Aorta (tissue), 5 donors: ENCODE measurements around the gene CCN6. TPM values are rescaled to one million over a fixed set of nuclear protein-coding genes. Genes with fewer than 3 reads are reported as not detected.
"Not testable (repeated sequence)": the region's sequence is repeated elsewhere in the genome, so short reads cannot be mapped to it uniquely, and the experiment has no call there.

Experiments
- ATAC-seq: fragments of 200-7000 bp; cut with Tn5 transposase; one replicate; pipeline ENCODE4 v1.9.1; 2022; ENCODE audit warnings: moderate library complexity; ENCODE audit not compliant: low FRiP score
- DNase-seq, 2 donors: peaks; one replicate each; pipeline ENCODE4 v3.0.0-alpha.2; 2020
- H3K27ac ChIP-seq, 2 donors: one replicate each; pipeline ENCODE4 v1.5.1; 2013; ENCODE audit warnings: low read length in 2 of 2, mild to moderate bottlenecking in 2 of 2, moderate library complexity in 2 of 2, control low read depth in 1 of 2, inconsistent platforms in 1 of 2, low read depth in 1 of 2
- H3K27me3 ChIP-seq, 2 donors: one replicate each; pipeline ENCODE4 v1.6.1; 2013; ENCODE audit warnings: control low read depth in 1 of 2, low read length in 1 of 2, mild to moderate bottlenecking in 1 of 2, moderate library complexity in 1 of 2; ENCODE audit not compliant: insufficient read depth in 2 of 2, control insufficient read depth in 1 of 2
- H3K36me3 ChIP-seq, 2 donors: one replicate each; pipeline ENCODE4 v1.6.1; 2013; ENCODE audit warnings: control low read depth in 1 of 2, low read length in 1 of 2, mild to moderate bottlenecking in 1 of 2; ENCODE audit not compliant: insufficient read depth in 2 of 2, control insufficient read depth in 1 of 2
- H3K4me1 ChIP-seq, 2 donors: one replicate each; pipeline ENCODE4 v1.6.1; 2013; ENCODE audit warnings: low read length in 2 of 2, control low read depth in 1 of 2, mild to moderate bottlenecking in 1 of 2, moderate library complexity in 1 of 2; ENCODE audit not compliant: insufficient read depth in 2 of 2, control insufficient read depth in 1 of 2
- H3K4me3 ChIP-seq, 2 donors: one replicate each; pipeline ENCODE4 v1.5.1; 2013; ENCODE audit warnings: low read length in 2 of 2, control low read depth in 1 of 2, mild to moderate bottlenecking in 1 of 2
- H3K9me3 ChIP-seq: one replicate; pipeline ENCODE4 v1.6.1; 2013; ENCODE audit warnings: mild to moderate bottlenecking, low read length; ENCODE audit not compliant: control insufficient read depth
- WGBS, 2 donors: extraction: QIAGEN DNeasy Blood & Tissue Kit; methylation state at CpG; one replicate each; pipeline ENCODE4 v1.1.7; 2013; 5-methylcytosine and 5-hydroxymethylcytosine counted together
- intact Hi-C, 2 donors: fragments of 100-400 bp; cut with DNase I; formaldehyde crosslinking; loops; one replicate each; pipeline versions ENCODE4 v1.14.2 to v1.15.0; 2022
- polyA plus RNA-seq, 2 donors: library from polyadenylated mRNA; stranded (reverse); fragments of 200-250 nt; gene quantifications; one replicate each; pipeline ENCODE4 v1.2.3, GENCODE V29; 2013
- total RNA-seq, 2 donors: library from RNA; stranded (reverse); fragmentation: NEBNext Ultra II Directional; extraction: Animal tissue kit (Norgen Biotek cat#: 25700); gene quantifications; one replicate each; pipeline ENCODE4 v1.2.1, GENCODE V29; 2021
- donor health status: healthy with polysubstance abuse.
- donor health status: Bipolar disorder and iron deficiency.
- donor health status: DM: no; HTN: no; CAD: no.
- donor health status: DM: no; HTN: no; CAD: no.
- donor health status: DM: yes; HTN: yes; CAD: no.

Gene CCN6
- total and polyA plus RNA-seq, 4 donors, result not detected

DNA sequence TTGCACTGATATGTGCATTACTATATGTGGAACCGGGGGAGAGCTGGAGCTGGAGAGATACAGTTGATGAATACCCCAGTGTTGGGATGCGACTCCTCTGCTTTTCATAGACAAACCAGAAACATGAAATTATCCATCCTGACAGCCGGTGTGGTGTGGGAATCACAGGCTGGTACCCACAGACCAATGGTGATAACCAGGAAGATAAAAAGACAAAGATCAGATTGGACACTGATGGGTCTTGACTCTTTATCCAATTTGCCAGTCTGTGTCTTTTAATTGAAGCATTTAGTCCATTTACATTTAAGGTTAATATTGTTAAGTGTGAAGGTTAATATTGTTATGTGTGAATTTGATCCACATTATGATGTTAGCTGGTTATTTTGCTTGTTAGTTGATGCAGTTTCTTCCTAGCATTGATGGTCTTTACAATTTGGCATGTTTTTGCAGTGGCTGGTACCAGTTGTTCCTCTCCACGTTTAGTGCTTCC, 2.6 kb upstream of the CCN6 start:
- H3K9me3 ChIP-seq, H3K4me3 ChIP-seq, H3K27me3 ChIP-seq, DNase-seq, H3K36me3 ChIP-seq, H3K27ac ChIP-seq, H3K4me1 ChIP-seq, ATAC-seq, intact Hi-C loops: not testable (repeated sequence)
- 78 to 88% methylated on average over 4 of the region's 4 CpGs for whole genome bisulfite sequencing, 2 donors

DNA sequence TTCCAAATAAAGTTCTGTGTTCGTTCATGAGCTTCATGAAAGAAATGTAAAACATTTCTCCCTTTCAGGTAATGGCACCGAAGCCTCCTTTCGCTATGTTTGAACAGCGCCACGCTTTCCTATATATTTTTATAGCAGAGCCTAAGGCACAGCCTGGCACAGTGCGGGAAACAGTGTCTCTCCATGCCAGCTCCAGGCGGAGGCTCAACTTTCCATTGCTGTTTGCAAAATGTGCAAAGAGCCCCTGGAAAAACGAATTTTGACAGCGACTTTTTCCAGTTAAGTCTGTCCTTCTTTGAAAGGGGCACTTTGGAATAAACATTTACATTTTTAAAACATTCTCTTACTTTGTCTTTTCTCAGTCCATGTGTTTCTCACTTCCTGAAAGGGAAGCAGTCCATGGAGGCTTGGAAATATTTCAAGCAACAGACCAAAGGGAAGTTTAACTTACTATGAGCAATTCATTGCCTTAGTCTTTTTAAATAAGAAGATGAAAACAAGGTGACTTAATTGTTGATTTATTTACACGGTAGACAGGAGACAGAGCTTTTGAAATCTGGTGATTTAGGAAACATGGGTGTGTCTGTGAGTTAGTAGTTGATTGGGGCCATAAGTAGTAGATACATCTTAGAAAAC, 769 bp downstream of the CCN6 start:
- ATAC-seq (no peak), DNase-seq (no peak)
- no peak overlapping the region for H3K4me3 ChIP-seq
- no peaks in the 10 kb centered on the region for H3K4me1 ChIP-seq
- no peaks in the 10 kb centered on the region for H3K27me3 ChIP-seq
- intact Hi-C loops, result no loop called here
- no peak overlapping the region for H3K27ac ChIP-seq
- 49 to 59% methylated on average over 10 of the region's 10 CpGs for WGBS, 2 donors
- no peaks in the 10 kb centered on the region for H3K9me3 ChIP-seq
- no peaks in the 10 kb centered on the region for H3K36me3 ChIP-seq

DNA sequence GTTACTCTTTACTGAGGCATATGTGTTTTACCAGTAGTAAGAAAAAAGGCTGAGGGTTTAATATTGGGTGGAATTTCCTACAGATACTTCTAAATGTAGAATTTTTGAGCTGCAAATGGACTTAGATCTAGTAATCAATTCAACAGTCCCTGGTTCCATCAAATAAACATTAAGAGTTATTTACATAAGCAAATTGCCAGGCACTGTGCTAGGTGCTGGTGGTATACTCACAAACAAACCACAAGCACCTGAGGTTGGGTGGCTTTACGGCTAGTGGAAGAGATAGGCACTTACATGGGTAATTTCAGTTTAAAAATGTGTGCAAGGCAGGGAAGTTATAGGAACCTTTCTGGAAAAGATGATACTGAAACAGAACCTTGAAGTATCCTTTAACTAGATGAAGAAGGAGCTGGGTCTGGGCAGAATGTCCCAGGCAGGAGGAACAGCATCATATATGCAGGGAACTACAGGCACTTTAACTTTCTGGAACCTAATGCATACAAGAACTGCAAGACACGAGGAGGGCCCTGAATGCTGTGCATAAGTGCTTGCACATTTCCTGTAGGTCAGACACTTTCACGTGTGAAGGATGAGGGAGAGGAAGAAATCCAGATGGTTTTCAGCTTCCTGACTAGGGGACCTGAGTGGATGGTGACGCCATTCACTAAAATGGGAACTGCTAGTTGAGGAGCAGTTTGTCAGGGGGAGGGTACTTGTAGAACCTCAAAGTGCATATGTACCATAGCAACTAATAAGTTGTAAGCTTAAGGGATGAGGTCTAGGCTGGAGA, 4.5 kb downstream of the CCN6 start:
- 78 to 80% methylated on average over 4 of the region's 4 CpGs for WGBS, 2 donors
- Histone ChIP-seq H3K27me3 (no peaks in the 10 kb centered on the region), H3K27ac (no peak overlapping the region), H3K9me3 (no peaks in the 10 kb centered on the region), H3K4me3 (no peak overlapping the region), H3K4me1 (no peaks in the 10 kb centered on the region), H3K36me3 (no peaks in the 10 kb centered on the region)
- ATAC-seq, result no peak
- intact Hi-C loops, result no loop called here
- DNase-seq, result no peak

DNA sequence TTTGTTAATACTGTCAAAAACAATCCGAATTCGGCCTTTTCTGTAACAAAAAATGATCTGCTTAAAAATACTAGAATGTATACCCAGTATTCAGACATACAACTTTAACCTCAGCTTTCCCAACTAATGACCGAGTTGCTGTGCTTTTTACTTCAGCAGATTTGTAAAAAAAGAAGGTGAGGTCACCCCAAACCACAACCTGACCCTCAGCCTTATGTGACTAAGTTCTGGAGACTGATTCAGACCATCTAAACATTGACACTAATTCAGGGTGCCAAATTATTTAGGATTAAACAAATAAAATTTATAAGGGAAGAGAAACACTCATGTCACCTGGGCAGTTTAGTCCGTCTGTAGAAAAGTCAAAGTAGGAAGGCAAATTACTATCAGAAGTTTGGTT, 7.7 kb downstream of the CCN6 start:
- Histone ChIP-seq H3K36me3 (no peaks in the 10 kb centered on the region), H3K27ac (no peak overlapping the region), H3K27me3 (no peaks in the 10 kb centered on the region), H3K9me3 (no peaks in the 10 kb centered on the region), H3K4me1 (no peaks in the 10 kb centered on the region), H3K4me3 (no peak overlapping the region)
- 93 to 98% methylated on average over 4 of the region's 4 CpGs for WGBS, 2 donors
- no peak for ATAC-seq
- intact Hi-C loops, result no loop called here
- no peak for DNase-seq

DNA sequence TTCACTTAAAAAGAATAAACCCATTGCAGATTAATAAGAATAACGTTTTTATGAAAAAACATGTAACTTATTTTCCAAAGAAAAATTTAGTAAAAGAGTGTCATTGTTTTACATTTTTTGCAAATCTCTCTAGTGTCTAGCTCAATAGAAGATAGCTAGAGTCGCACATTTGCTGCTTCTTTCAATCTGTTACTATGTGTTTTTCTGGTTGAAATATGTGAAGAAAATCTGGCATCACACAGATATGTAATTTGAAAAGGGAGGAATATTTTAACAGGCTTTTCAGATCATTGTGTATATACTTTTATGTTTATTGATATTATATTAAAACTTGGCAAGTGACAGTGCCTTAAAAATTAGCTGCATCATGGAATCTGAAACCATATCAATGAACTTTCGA, 9.1 kb downstream of the CCN6 start:
- Histone ChIP-seq H3K27me3 (no peaks in the 10 kb centered on the region), H3K9me3 (no peaks in the 10 kb centered on the region), H3K27ac (no peak overlapping the region), H3K4me1 (no peaks in the 10 kb centered on the region), H3K36me3 (no peaks in the 10 kb centered on the region), H3K4me3 (no peak overlapping the region)
- DNase-seq, result no peak
- no peak for ATAC-seq
- intact Hi-C loops, result no loop called here
- 88 to 89% methylated on average over 3 of the region's 3 CpGs for WGBS, 2 donors

DNA sequence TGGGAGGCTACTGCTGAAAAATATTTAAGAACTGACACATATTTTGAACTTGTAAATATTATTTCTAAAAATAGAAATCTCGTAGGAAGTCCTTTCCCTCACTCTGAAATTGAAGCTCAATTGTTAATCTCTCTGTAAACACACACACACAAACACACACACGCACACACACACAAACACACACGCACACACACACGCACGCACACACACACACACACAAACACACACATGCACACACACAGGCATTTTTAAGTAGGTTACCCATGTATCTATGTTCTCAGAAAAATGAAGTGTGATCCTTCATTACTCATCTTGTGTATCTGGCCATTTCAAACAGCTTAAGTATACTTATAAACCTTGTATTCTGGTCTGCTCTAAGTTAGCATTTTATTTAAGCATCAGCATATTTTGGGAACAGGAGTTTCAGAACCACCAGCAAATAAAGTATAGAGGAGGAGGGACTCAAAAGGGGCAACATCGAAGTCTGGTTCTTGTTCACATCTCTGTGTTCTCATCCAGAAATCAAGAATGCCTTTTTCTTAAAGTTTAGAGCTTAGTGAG, 11.6 kb downstream of the CCN6 start:
- no peaks in the 10 kb centered on the region for H3K9me3 ChIP-seq
- ATAC-seq, result no peak
- H3K27ac ChIP-seq, result no peak overlapping the region
- no peaks in the 10 kb centered on the region for H3K4me1 ChIP-seq
- intact Hi-C loops, result no loop called here
- H3K36me3 ChIP-seq, result no peaks in the 10 kb centered on the region
- no peak overlapping the region for H3K4me3 ChIP-seq
- no peak for DNase-seq
- H3K27me3 ChIP-seq, result no peaks in the 10 kb centered on the region
- WGBS, 2 donors, result 52 to 58% methylated on average over 6 of the region's 6 CpGs

DNA sequence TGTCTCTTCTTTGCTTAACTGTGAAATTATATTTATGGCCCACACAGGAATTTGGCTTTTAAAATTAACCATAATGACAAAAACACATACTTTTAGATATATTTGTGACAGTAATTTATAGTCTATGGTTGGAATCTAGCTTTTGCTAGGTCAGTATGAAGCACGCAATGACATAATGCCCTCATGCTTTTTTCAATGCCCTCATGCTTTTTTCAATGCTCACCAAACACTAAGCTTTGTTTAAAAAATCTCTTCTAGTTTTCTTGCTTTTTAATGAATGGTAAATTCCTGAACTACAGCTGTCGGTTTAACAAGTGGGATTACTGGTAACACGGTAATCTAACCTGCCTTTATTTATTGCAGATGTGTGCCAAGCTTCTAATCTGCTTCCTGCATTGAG, 12.7 kb downstream of the CCN6 start:
- 68 to 69% methylated on average over 3 of the region's 3 CpGs for WGBS, 2 donors
- H3K4me3 ChIP-seq, result no peak overlapping the region
- H3K36me3 ChIP-seq, result no peaks in the 10 kb centered on the region
- no peaks in the 10 kb centered on the region for H3K4me1 ChIP-seq
- ATAC-seq, result no peak
- intact Hi-C loops, result no loop called here
- no peaks in the 10 kb centered on the region for H3K9me3 ChIP-seq
- H3K27ac ChIP-seq, result no peak overlapping the region
- no peaks in the 10 kb centered on the region for H3K27me3 ChIP-seq
- no peak for DNase-seq

DNA sequence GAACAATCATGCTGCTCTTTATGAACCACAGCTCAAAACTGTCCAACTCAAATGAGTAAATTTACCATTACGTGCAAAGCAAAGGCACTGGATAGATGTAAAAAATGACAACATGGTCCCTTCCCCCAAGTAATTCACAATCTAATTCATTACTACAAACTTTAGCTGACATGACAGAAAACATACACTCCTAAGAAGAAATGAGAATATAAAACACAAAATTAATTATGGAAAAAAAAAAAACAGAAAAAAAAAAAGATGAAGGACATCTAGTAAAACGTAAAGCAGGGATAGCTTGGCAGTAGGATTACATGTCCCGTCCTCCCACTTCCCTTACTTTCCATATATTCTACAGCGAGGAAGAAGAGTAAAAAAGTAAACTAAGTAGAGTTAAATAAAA, 27.7 kb downstream of the CCN6 start:
- H3K27me3 ChIP-seq, result no peaks in the 10 kb centered on the region
- H3K4me3 ChIP-seq, result no peak overlapping the region
- intact Hi-C loops, result no loop called here
- 90 to 91% methylated on average over 4 of the region's 4 CpGs for WGBS, 2 donors
- H3K27ac ChIP-seq, result no peak overlapping the region
- H3K4me1 ChIP-seq, result no peaks in the 10 kb centered on the region
- ATAC-seq, result no peak
- no peaks in the 10 kb centered on the region for H3K36me3 ChIP-seq
- no peak for DNase-seq
- H3K9me3 ChIP-seq, result no peaks in the 10 kb centered on the region
